ENCODE data around the gene FSD2. TPM values are rescaled to one million over a fixed set of nuclear protein-coding genes. Genes with fewer than 3 reads are reported as not detected.

Gene FSD2
- total RNA-seq, 1 donor from 2014 or later, result not detected

DNA sequence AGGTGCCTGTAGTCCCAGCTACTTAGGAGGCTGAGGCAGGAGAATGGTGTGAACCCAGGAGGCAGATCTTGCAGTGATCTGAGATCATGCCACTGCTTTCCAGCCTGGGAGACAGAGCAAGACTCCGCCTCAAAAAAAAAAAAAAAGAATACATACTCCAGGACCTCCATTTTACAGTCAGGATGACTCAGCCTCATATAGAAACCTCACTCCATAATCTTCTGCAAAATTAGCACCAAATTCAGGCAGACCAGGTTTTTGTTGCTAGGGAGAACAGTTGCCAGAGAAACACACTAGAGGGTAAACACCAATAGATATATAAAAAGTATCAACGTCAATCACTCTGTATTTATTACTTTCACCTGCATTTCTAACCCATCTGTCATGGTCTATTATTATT, 67.9 kb downstream of the FSD2 start:
- H3K27ac Mint-ChIP-seq, result no peak overlapping the region
- DNase-seq (ENCODE audit: low spot score, unreplicated experiment), result no peak
- TF ChIP-seq, protein P1, sequence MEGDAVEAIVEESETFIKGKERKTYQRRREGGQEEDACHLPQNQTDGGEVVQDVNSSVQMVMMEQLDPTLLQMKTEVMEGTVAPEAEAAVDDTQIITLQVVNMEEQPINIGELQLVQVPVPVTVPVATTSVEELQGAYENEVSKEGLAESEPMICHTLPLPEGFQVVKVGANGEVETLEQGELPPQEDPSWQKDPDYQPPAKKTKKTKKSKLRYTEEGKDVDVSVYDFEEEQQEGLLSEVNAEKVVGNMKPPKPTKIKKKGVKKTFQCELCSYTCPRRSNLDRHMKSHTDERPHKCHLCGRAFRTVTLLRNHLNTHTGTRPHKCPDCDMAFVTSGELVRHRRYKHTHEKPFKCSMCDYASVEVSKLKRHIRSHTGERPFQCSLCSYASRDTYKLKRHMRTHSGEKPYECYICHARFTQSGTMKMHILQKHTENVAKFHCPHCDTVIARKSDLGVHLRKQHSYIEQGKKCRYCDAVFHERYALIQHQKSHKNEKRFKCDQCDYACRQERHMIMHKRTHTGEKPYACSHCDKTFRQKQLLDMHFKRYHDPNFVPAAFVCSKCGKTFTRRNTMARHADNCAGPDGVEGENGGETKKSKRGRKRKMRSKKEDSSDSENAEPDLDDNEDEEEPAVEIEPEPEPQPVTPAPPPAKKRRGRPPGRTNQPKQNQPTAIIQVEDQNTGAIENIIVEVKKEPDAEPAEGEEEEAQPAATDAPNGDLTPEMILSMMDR (IDR thresholded peaks at IDR 0.05; ENCODE audit: unreplicated experiment), result no peak
- H3K4me1 Mint-ChIP-seq (ENCODE audit: low read depth), result no peaks in the 10 kb centered on the region
- no peaks in the 10 kb centered on the region for H3K9me3 Mint-ChIP-seq (ENCODE audit: low read depth)
- H3K4me3 Mint-ChIP-seq (ENCODE audit: low read depth), result no peak overlapping the region
- no peaks in the 10 kb centered on the region for H3K27me3 Mint-ChIP-seq
- H3K36me3 Mint-ChIP-seq (ENCODE audit: insufficient read depth), result no peaks in the 10 kb centered on the region

DNA sequence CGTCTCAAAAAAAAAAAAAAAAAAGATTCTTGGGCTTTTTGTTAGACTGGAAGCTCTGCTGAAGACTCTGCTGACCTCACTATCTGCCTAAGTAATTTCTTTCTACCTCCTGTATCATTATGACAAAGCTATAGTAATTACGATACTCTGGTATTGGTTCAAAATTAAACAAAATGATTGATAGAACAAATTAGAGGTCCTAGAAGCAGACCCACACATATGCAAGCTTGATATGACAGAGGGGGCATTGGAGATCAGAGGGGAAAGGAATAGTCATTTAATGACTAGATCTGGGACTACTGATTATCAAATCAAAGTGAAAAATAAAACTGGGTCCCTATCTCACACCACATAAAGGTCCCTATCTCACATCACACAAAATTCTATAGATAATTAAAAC, 74.3 kb downstream of the FSD2 start:
- Mint-ChIP-seq H3K27ac (no peak overlapping the region), H3K4me3 (ENCODE audit: low read depth) (no peak overlapping the region), H3K36me3 (ENCODE audit: insufficient read depth) (no peaks in the 10 kb centered on the region), H3K27me3 (no peaks in the 10 kb centered on the region), H3K4me1 (ENCODE audit: low read depth) (no peaks in the 10 kb centered on the region), H3K9me3 (ENCODE audit: low read depth) (no peaks in the 10 kb centered on the region)
- DNase-seq (ENCODE audit: low spot score, unreplicated experiment), result no peak
- TF ChIP-seq, protein P1 (IDR thresholded peaks at IDR 0.05; ENCODE audit: unreplicated experiment), result no peak

DNA sequence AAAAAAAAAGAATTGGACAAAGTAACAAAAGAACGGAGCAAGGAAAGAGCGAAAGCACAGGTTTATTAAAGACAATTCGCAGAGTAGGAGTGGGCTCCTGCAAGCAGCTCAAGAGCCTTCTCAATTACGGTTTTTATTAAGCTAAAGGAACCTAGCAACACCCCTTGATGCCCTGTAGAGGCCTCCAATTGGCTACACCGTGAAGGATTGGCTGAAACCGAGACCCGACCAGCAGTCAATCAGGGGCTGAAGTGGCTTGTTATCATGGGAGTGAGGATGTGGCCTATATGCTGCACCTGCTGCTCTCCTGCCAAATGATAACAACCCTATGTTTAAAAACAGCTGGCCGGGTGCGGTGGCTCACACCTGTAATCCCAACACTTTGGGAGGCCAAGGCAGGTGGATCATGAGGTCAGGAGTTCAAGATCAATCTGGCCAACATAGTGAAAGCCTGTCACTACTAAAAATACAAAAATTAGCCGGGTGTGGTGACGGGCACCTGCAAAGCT, 75.8 kb downstream of the FSD2 start:
- Mint-ChIP-seq H3K36me3 (ENCODE audit: insufficient read depth) (no peaks in the 10 kb centered on the region), H3K27ac (no peak overlapping the region), H3K4me1 (ENCODE audit: low read depth) (no peaks in the 10 kb centered on the region), H3K27me3 (no peaks in the 10 kb centered on the region), H3K4me3 (ENCODE audit: low read depth) (no peak overlapping the region), H3K9me3 (ENCODE audit: low read depth) (no peaks in the 10 kb centered on the region)
- TF ChIP-seq, protein P1 (IDR thresholded peaks at IDR 0.05; ENCODE audit: unreplicated experiment), result no peak
- no peak for DNase-seq (ENCODE audit: low spot score, unreplicated experiment)

DNA sequence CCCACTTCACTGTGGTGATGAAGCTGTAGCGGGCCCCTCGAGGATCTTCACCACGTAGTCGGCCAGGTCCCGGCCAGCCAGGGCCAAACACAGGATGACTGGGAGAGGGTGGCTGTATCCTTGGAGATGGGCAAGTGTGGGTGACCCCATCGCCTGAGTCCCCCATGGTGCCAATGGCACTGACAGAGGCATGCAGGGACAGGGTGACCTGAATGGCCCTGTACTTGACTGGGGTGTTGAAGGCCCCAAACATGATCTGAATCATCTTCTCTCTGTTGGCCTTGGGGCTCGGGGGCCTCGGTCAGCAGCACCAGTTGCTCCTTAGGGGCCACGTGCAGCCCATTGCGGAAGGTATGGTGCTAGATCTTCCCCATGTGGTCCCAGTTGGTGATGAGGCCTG, 79.1 kb downstream of the FSD2 start:
- TF ChIP-seq, protein P1 (IDR thresholded peaks at IDR 0.05; ENCODE audit: unreplicated experiment), result no peak
- Mint-ChIP-seq H3K4me1 (ENCODE audit: low read depth) (no peaks in the 10 kb centered on the region), H3K27me3 (no peaks in the 10 kb centered on the region), H3K4me3 (ENCODE audit: low read depth) (no peak overlapping the region), H3K36me3 (ENCODE audit: insufficient read depth) (no peaks in the 10 kb centered on the region), H3K27ac (no peak overlapping the region), H3K9me3 (ENCODE audit: low read depth) (no peaks in the 10 kb centered on the region)
- no peak for DNase-seq (ENCODE audit: low spot score, unreplicated experiment)

DNA sequence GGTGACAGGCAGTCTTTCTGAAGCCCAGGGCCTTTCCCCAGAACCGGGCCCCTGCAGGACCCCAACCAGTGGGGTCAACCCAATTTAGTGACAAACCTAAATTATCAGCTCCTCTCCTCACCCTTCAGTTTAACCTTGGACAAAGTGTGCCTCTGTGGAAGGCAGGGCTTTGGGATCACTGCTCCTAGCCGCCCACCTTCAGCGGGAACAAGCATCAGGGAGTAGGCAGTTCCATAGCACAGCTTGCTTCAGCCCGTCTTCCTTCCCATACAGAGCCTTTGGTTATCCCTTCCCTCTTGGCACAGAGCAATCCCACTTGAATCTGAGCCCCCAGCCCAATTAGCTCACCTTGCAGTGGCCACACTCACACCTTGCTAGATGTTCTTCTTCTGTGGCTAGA, 90.9 kb downstream of the FSD2 start:
- H3K27ac Mint-ChIP-seq, result no peak overlapping the region
- peaks cover 26% of the 10 kb centered on the region for H3K27me3 Mint-ChIP-seq
- no peak for DNase-seq (ENCODE audit: low spot score, unreplicated experiment)
- TF ChIP-seq, protein P1 (IDR thresholded peaks at IDR 0.05; ENCODE audit: unreplicated experiment), result no peak
- H3K9me3 Mint-ChIP-seq (ENCODE audit: low read depth), result peaks cover 7% of the 10 kb centered on the region
- peaks cover 2% of the 10 kb centered on the region for H3K4me1 Mint-ChIP-seq (ENCODE audit: low read depth)
- H3K4me3 Mint-ChIP-seq (ENCODE audit: low read depth), result no peak overlapping the region
- peaks cover 1% of the 10 kb centered on the region for H3K36me3 Mint-ChIP-seq (ENCODE audit: insufficient read depth)
